Spleen (tissue), 11 donors: Measurements from ENCODE around the gene COL25A1. TPM values are rescaled to one million over a fixed set of nuclear protein-coding genes. Genes with fewer than 3 reads are reported as not detected.

Experiments used
- DNase-seq: peaks from one replicate; pipeline ENCODE4 v3.0.0-alpha.2; 2020
- H3K27ac ChIP-seq, 8 donors: fragments of 200-600 bp; sonication (generic) in 7 of 8; 1 replicate in 4 of 8; 2 replicates in 4 of 8; pipeline versions ENCODE4 v1.5.0 to v1.8.0; 2016 to 2021; ENCODE audit warnings: inconsistent platforms in 4 of 8, mild to moderate bottlenecking in 4 of 8, moderate library complexity in 1 of 8
- H3K27me3 ChIP-seq, 7 donors: fragments of 200-600 bp; sonication (generic) in 6 of 7; replicated peaks in 1 of 7; 1 replicate in 4 of 7; 2 replicates in 3 of 7; pipeline versions ENCODE4 v1.5.0 to v1.8.0; 2016 to 2021; ENCODE audit warnings: inconsistent platforms in 3 of 7, mild to moderate bottlenecking in 1 of 7
- H3K36me3 ChIP-seq, 6 donors: fragments of 200-600 bp; sonication (generic) in 5 of 6; 1 replicate in 4 of 6; 2 replicates in 2 of 6; pipeline versions ENCODE4 v1.5.0 to v1.8.0; 2016 to 2021; ENCODE audit warnings: inconsistent platforms in 2 of 6
- H3K4me1 ChIP-seq, 6 donors: fragments of 200-600 bp; sonication (generic) in 5 of 6; 1 replicate in 3 of 6; 2 replicates in 3 of 6; pipeline versions ENCODE4 v1.5.0 to v1.8.0; 2016 to 2021; ENCODE audit warnings: inconsistent platforms in 3 of 6
- H3K4me3 ChIP-seq, 8 donors: fragments of 200-600 bp; sonication (generic) in 7 of 8; 1 replicate in 4 of 8; 2 replicates in 4 of 8; pipeline versions ENCODE4 v1.5.0 to v1.8.0; 2016 to 2021; ENCODE audit warnings: inconsistent platforms in 4 of 8, mild to moderate bottlenecking in 4 of 8, moderate library complexity in 2 of 8
- H3K9me3 ChIP-seq, 8 donors: fragments of 200-600 bp; sonication (generic) in 7 of 8; 1 replicate in 4 of 8; 2 replicates in 4 of 8; pipeline versions ENCODE4 v1.5.0 to v1.8.0; 2016 to 2021; ENCODE audit warnings: inconsistent platforms in 4 of 8
- CTCF ChIP-seq, 11 experiments: fragments of 200-600 bp in 7 of 11; fragments of 450-650 bp in 4 of 11; sonication (generic) in 4 of 11; IDR thresholded peaks in 8 of 11; conservative IDR thresholded peaks in 3 of 11; 1 replicate in 7 of 11; 2 replicates in 4 of 11; pipeline versions ENCODE4 v1.4.0 to v1.8.0; 2016 to 2021; ENCODE audit warnings: antibody characterized with exemption in 11 of 11, inconsistent platforms in 4 of 11, mild to moderate bottlenecking in 1 of 11
- POLR2A ChIP-seq, 3 donors: fragments of 450-650 bp; IDR thresholded peaks; one replicate each; pipeline ENCODE4 v1.5.1; 2017; ENCODE audit warnings: antibody characterized with exemption in 3 of 3, mild to moderate bottlenecking in 1 of 3
- POLR2AphosphoS5 ChIP-seq, 3 donors: sonication (generic); formaldehyde crosslinking; IDR thresholded peaks; one replicate each; pipeline ENCODE4 v1.5.1; 2017; ENCODE audit warnings: antibody characterized with exemption in 3 of 3
- WGBS, 5 donors: extraction: QIAGEN DNeasy Blood & Tissue Kit in 3 of 5; methylation state at CpG; one replicate each; pipeline versions ENCODE4 v1.1.5 to v1.1.7; 2013 to 2018; 5-methylcytosine and 5-hydroxymethylcytosine counted together
- intact Hi-C: fragments of 100-400 bp; cut with DNase I; formaldehyde crosslinking; loops from one replicate; pipeline ENCODE4 v1.15.0; 2023; ENCODE audit warnings: low total_unique reads
- polyA plus RNA-seq, 3 donors: library from polyadenylated mRNA; stranded (reverse); fragments of 200-250 nt; gene quantifications; one replicate each; pipeline ENCODE4 v1.2.1, GENCODE V29; 2013
- total RNA-seq, 7 donors: library from RNA; depleted of rRNA in 3 of 7; stranded (reverse); fragments of >200 nt in 3 of 7; fragmentation: NEBNext Ultra II Directional in 4 of 7; extraction: Animal tissue kit (Norgen Biotek cat#: 25700) in 4 of 7; gene quantifications; one replicate each; pipeline versions ENCODE4 v1.1.0 to v1.2.1, GENCODE V29; 2016 to 2021
- donor health status: healthy with polysubstance abuse.
- donor health status: DM: no; HTN: no; CAD: no; lungs with moderate emphysema.
- donor health status: DM: no; HTN: no; CAD: no.
- donor health status: Bipolar disorder and iron deficiency.
- donor health status: healthy.
- donor health status: DM: no; HTN: no; CAD: no.
- donor health status: DM: yes; HTN: yes; CAD: no.

Gene COL25A1
- total and polyA plus RNA-seq, 10 donors = 0.06 to 1.9 (median 0.57) TPM; not detected in 1

GRCh38 chr4:109127866-109128265 is 174.6 kb downstream of the COL25A1 start:
- Histone ChIP-seq H3K36me3 (no peaks in the 10 kb centered on the region), H3K27me3 (no peaks in the 10 kb centered on the region), H3K27ac (no peak overlapping the region), H3K9me3 (no peaks in the 10 kb centered on the region), H3K4me1 (no peaks in the 10 kb centered on the region), H3K4me3 (no peak overlapping the region)
- no peak for DNase-seq
- intact Hi-C loops = no loop called here
- WGBS, 5 donors = 75 to 90% (median 86%) methylated on average over 2 of the region's 2 CpGs
- TF ChIP-seq POLR2A (IDR thresholded peaks at IDR 0.05) = no peak
- TF ChIP-seq POLR2AphosphoS5 (IDR thresholded peaks at IDR 0.05) = no peak
- no peak for TF ChIP-seq CTCF (IDR thresholded peaks at IDR 0.05 in 8 of 11, conservative IDR thresholded peaks at IDR 0.05 in 3 of 11)

- Histone ChIP-seq H3K27me3 (no peaks in the 10 kb centered on the region), H3K9me3 (no peaks in the 10 kb centered on the region), H3K4me3 (no peak overlapping the region), H3K4me1 (no peaks in the 10 kb centered on the region), H3K36me3 (no peaks in the 10 kb centered on the region), H3K27ac (no peak overlapping the region)
- TF ChIP-seq POLR2A (IDR thresholded peaks at IDR 0.05) (no peak), POLR2AphosphoS5 (IDR thresholded peaks at IDR 0.05) (no peak), CTCF (IDR thresholded peaks at IDR 0.05 in 8 of 11, conservative IDR thresholded peaks at IDR 0.05 in 3 of 11) (no peak)
- 75 to 80% (median 76%) methylated on average over 2 of the region's 2 CpGs for WGBS, 5 donors
- DNase-seq = no peak
- intact Hi-C loops = no loop called here
These were observed 175.6 kb downstream of the COL25A1 start for GRCh38 chr4:109126856-109127255.

GRCh38 chr4:109125084-109125483 is 177.4 kb downstream of the COL25A1 start:
- DNase-seq = no peak
- Histone ChIP-seq H3K4me1 (no peaks in the 10 kb centered on the region), H3K36me3 (no peaks in the 10 kb centered on the region), H3K4me3 (no peak overlapping the region), H3K27me3 (no peaks in the 10 kb centered on the region), H3K9me3 (no peaks in the 10 kb centered on the region), H3K27ac (no peak overlapping the region)
- TF ChIP-seq POLR2A (IDR thresholded peaks at IDR 0.05) = no peak
- TF ChIP-seq POLR2AphosphoS5 (IDR thresholded peaks at IDR 0.05) = no peak
- TF ChIP-seq CTCF (IDR thresholded peaks at IDR 0.05 in 8 of 11, conservative IDR thresholded peaks at IDR 0.05 in 3 of 11) = no peak
- intact Hi-C loops = no loop called here
- whole genome bisulfite sequencing, 5 donors = 9 to 13% (median 10%) methylated on average over 1 of the region's 1 CpG

GRCh38 chr4:109123951-109124350 is 178.5 kb downstream of the COL25A1 start:
- no peak overlapping the region for H3K27ac ChIP-seq
- no peak overlapping the region for H3K4me3 ChIP-seq
- no peak for DNase-seq
- no peaks in the 10 kb centered on the region for H3K4me1 ChIP-seq
- H3K36me3 ChIP-seq = no peaks in the 10 kb centered on the region
- intact Hi-C loops = no loop called here
- H3K9me3 ChIP-seq = no peaks in the 10 kb centered on the region
- H3K27me3 ChIP-seq = no peaks in the 10 kb centered on the region
- 70 to 82% (median 75%) methylated on average over 1 of the region's 1 CpG for WGBS, 5 donors
- TF ChIP-seq CTCF (IDR thresholded peaks at IDR 0.05 in 8 of 11, conservative IDR thresholded peaks at IDR 0.05 in 3 of 11) = no peak
- no peak for TF ChIP-seq POLR2AphosphoS5 (IDR thresholded peaks at IDR 0.05)
- no peak for TF ChIP-seq POLR2A (IDR thresholded peaks at IDR 0.05)
